ENCODE results near the gene SLC44A3. TPM values are rescaled to one million over a fixed set of nuclear protein-coding genes. Genes with fewer than 3 reads are reported as not detected.
A peak's percentile ranks its signal among the peaks of the same experiment; 100 is the strongest.

Gene SLC44A3
- total and polyA plus RNA-seq, 3 experiments from 2014 or later, result 0.31 to 0.83 (median 0.47) TPM

DNA sequence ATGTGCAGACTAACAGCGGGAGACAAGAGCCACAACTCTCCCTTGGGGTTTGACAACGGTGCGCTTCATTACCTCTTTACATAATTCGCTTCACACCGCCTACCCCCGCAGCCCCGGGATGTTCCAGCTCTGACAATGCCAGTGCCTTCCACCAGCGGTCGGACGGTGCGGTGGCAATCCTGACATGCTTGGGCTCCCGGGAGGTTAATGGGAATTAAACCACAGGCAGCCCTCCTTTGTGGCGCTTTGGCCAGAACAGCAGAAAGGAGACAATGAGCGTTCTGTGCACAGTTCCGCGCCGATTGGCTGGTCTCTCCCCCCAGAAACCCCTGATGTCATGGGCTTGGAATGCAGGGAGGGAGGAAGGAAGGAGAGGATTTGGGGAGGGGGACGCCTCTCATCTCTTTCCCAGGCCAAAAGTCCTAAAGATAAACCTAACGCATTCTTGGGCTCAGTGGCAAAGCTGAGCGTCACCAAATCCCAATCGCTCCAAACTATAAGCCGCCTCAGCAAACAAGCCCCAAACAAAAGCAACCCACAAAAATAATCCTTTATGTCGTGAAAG lies 105.5 kb downstream of the SLC44A3 start:
- no peaks in the 10 kb centered on the region for H3K4me1 ChIP-seq (ENCODE audit: insufficient read depth, low read length)
- ChIA-PET POLR2A (no interaction called here), CTCF (no interaction called here)
- peak overlapping the region in 3 of 8 donors; percentile 4 to 43 (median 13) for H3K27ac Mint-ChIP-seq
- H3K4me3 ChIP-seq (ENCODE audit: low read length), result peak overlapping the region; percentile 50
- H3K4me1 Mint-ChIP-seq, result peaks cover 15 to 22% (median 15%) of the 10 kb centered on the region in 3 donors
- no peaks in the 10 kb centered on the region for H3K36me3 Mint-ChIP-seq
- peaks cover 4% of the 10 kb centered on the region for H3K27me3 ChIP-seq (ENCODE audit: insufficient read depth, low read length, poor library complexity, severe bottlenecking)
- H3K27ac ChIP-seq (ENCODE audit: low read depth, low read length), result no peak overlapping the region
- no peaks in the 10 kb centered on the region for H3K9me3 ChIP-seq (ENCODE audit: low read length)
- H3K27me3 Mint-ChIP-seq, result peaks cover 34 to 71% of the 10 kb centered on the region in 2 donors
- DNase-seq, result no peak
- no peaks in the 10 kb centered on the region for H3K9me3 Mint-ChIP-seq
- peak overlapping the region; percentile 46 to 85 (median 82) for H3K4me3 Mint-ChIP-seq
- no peaks in the 10 kb centered on the region for H3K36me3 ChIP-seq (ENCODE audit: insufficient read depth, low read length)

DNA sequence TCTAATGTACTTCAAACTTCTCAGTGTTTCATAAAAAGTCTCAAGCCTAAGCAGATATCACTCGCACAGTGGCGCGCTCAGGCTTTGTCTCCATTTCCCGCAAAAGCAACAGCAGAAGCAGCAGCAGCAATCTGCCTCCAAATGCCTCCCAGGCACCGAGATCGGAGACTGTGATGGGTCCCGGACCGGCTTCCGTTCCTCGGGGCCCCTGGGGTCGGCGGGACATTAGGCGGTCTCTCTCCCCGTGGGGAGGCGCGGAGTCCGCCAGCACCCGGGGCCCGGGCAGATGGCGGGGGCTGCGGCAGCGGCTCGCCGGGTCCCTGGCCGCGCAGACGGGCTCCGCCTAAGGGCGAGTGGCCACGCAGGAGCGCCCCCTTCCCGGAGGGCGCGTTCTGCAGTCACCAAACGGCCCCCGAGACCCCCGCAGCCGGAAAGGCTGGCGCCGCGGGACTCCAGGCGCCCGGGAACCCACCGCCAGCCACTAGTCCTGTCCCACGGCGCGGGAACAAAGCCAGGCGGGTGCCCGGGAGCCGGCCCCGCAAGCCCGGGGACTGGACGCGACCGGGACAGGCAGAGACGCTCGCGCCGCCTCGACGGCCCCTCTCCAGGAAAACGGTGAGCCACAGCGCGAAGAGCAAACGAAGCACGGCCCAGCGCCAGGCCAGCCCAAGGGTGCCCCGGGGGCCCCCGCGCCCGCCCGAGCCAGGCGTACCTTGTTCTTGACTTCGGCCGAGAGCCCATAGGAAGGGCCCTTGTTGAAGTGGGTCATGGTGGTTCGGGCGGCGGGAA lies 106.2 kb downstream of the SLC44A3 start:
- Mint-ChIP-seq H3K4me3 (peak overlapping the region; percentile 46 to 85 (median 82)), H3K27ac (peak overlapping the region in 3 of 8 donors; percentile 4 to 43 (median 13)), H3K36me3 (no peaks in the 10 kb centered on the region), H3K4me1 (peaks cover 15 to 22% (median 15%) of the 10 kb centered on the region in 3 donors), H3K9me3 (no peaks in the 10 kb centered on the region), H3K27me3 (peaks cover 34 to 68% of the 10 kb centered on the region in 2 donors)
- Histone ChIP-seq H3K27ac (ENCODE audit: low read depth, low read length) (no peak overlapping the region), H3K4me1 (ENCODE audit: insufficient read depth, low read length) (no peaks in the 10 kb centered on the region), H3K27me3 (ENCODE audit: insufficient read depth, low read length, poor library complexity, severe bottlenecking) (peaks cover 4% of the 10 kb centered on the region), H3K4me3 (ENCODE audit: low read length) (peak overlapping the region; percentile 50), H3K9me3 (ENCODE audit: low read length) (no peaks in the 10 kb centered on the region), H3K36me3 (ENCODE audit: insufficient read depth, low read length) (no peaks in the 10 kb centered on the region)
- CTCF ChIA-PET, result interaction anchor here (1.3 kb wide), 1 partner anchor 72 kb away, joined by 3 read pairs; no protein-coding TSS in a partner anchor
- POLR2A ChIA-PET, result no interaction called here
- peak in 2 of 5 donors; percentile 47 to 57 for DNase-seq

DNA sequence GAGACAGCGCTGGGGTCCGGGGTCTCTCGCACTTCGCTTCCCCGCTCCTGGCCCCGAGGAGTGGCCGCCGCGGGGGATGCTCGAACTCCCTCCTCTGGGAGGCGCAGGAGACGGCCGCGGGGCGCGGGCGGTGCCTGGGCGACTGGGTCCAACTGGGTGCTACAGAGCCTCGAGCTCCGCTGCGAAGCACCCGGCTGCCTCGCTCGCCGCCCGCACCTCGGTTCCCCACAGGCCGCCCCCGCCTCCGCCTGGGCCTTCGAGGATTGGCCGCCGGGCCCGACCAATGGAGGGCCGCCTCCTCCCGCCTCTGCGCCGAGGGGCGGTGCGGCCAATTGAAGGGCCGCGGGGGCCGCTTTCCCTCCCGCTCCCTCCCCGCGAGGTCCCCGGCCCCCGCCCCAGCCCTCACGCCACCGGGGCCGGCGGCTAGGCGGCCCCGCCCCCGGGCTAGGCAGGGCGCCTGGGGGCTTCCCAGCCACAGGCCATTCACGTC lies 106.8 kb downstream of the SLC44A3 start, which contains the start of gene CNN3:
Gene CNN3 (minus strand): TSS at position 196 of the 490 bp plus-strand sequence. CDS start 216 bp downstream, outside the sequence.
- peak; percentile 28 to 79 (median 55) for DNase-seq
- H3K36me3 ChIP-seq (ENCODE audit: insufficient read depth, low read length), result no peaks in the 10 kb centered on the region
- no peak within 1 kb of the TSS for H3K27ac ChIP-seq (ENCODE audit: low read depth, low read length)
- Mint-ChIP-seq H3K27ac (peak within 1 kb of the TSS in 4 of 8 donors; percentile 13 to 80 (median 54)), H3K36me3 (no peaks in the 10 kb centered on the region), H3K4me3 (peak within 1 kb of the TSS; percentile 81 to 89 (median 82)), H3K27me3 (peaks cover 34 to 67% of the 10 kb centered on the region in 2 donors), H3K9me3 (no peaks in the 10 kb centered on the region), H3K4me1 (peaks cover 15 to 22% (median 15%) of the 10 kb centered on the region in 3 donors)
- H3K27me3 ChIP-seq (ENCODE audit: insufficient read depth, low read length, poor library complexity, severe bottlenecking), result peaks cover 4% of the 10 kb centered on the region
- CTCF ChIA-PET, result interaction anchor here (1.3 kb wide), 1 partner anchor 72 kb away, joined by 3 read pairs; no protein-coding TSS in a partner anchor
- POLR2A ChIA-PET, result no interaction called here
- no peaks in the 10 kb centered on the region for H3K4me1 ChIP-seq (ENCODE audit: insufficient read depth, low read length)
- no peaks in the 10 kb centered on the region for H3K9me3 ChIP-seq (ENCODE audit: low read length)
- peak within 1 kb of the TSS; percentile 50 for H3K4me3 ChIP-seq (ENCODE audit: low read length)

DNA sequence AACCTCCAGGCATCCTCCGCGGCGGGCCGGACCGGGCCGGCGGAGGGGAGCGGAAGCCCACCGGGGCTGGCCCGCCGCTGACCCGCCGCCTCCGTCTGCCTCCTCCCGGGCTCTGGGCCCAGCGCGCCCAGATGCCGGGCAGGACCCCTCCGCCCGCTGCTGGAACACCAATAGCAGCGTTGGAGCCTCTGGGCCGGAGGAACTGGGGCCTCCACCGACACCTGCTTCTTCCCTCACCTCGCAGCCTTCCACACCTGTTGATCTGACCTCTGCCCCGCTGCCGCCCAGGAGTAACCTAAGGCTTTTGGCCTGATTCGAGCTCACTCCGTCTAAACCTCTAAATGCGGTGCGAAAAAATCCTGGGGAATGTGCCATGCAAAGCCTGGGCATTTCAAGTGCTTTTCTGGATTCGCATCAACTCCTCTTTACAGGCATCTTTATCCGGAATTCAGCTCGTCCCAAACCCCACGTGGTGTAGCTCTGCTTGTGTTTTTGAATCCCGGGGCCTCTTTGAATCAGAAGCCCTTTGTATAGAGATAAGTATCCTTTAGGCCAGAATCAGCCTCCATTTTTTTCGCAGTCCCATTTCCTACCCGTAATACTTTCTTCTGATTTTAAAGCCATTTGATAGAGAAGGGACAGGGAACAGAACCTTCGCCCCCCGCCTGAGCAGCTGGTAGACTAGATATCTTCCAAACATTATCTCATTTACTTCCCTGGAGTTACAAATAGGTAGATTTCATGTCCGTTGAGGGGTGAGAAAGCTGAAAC lies 107.4 kb downstream of the SLC44A3 start:
- ChIA-PET CTCF (interaction anchor here (1.3 kb wide), 1 partner anchor 73 kb away, joined by 3 read pairs; no protein-coding TSS in a partner anchor), POLR2A (no interaction called here)
- Mint-ChIP-seq H3K4me3 (peak overlapping the region; percentile 78 to 89 (median 82)), H3K36me3 (no peaks in the 10 kb centered on the region), H3K27me3 (peaks cover 34 to 67% of the 10 kb centered on the region in 2 donors), H3K4me1 (peaks cover 15 to 22% (median 15%) of the 10 kb centered on the region in 3 donors), H3K27ac (peak overlapping the region in 4 of 8 donors; percentile 47 to 80 (median 66)), H3K9me3 (no peaks in the 10 kb centered on the region)
- Histone ChIP-seq H3K36me3 (ENCODE audit: insufficient read depth, low read length) (no peaks in the 10 kb centered on the region), H3K27me3 (ENCODE audit: insufficient read depth, low read length, poor library complexity, severe bottlenecking) (peaks cover 4% of the 10 kb centered on the region), H3K4me1 (ENCODE audit: insufficient read depth, low read length) (no peaks in the 10 kb centered on the region), H3K9me3 (ENCODE audit: low read length) (no peaks in the 10 kb centered on the region), H3K4me3 (ENCODE audit: low read length) (no peak overlapping the region), H3K27ac (ENCODE audit: low read depth, low read length) (no peak overlapping the region)
- no peak for DNase-seq

DNA sequence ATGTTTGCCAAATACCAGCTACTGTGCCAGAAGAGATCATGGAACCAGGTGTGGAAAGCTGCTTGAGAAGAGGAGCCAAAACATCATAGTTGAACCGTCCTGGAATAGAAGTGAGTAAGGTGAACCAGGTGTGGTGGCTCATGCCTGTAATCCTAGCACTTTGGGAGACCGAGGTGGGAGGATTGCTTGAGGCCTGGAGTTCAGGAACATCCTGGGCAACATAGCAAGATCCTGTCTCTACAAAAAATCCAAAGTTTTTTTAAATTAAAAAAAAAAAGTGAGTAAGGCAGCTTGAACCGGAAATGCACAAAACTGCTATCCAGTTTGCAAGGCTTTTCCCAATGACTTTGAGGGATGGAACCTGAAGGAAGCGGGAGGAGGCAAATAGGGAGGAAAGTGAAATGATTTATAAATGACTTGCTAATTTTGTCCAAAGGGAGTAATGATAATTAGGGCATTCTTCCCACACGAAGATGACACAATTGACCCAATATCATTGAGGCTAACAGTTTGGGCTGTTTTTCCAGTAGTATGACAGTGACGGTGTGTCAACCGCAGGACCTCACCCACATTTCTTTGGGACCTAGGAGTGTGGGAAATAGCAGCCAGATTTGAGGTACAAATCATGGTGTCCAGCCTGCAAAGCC lies 108.3 kb downstream of the SLC44A3 start:
- Histone ChIP-seq H3K27me3 (ENCODE audit: insufficient read depth, low read length, poor library complexity, severe bottlenecking) (peaks cover 4% of the 10 kb centered on the region), H3K4me1 (ENCODE audit: insufficient read depth, low read length) (no peaks in the 10 kb centered on the region), H3K36me3 (ENCODE audit: insufficient read depth, low read length) (no peaks in the 10 kb centered on the region), H3K9me3 (ENCODE audit: low read length) (no peaks in the 10 kb centered on the region), H3K4me3 (ENCODE audit: low read length) (no peak overlapping the region), H3K27ac (ENCODE audit: low read depth, low read length) (no peak overlapping the region)
- H3K4me3 Mint-ChIP-seq, result peak overlapping the region; percentile 78 to 89 (median 82)
- ChIA-PET CTCF (no interaction called here), POLR2A (no interaction called here)
- no peaks in the 10 kb centered on the region for H3K36me3 Mint-ChIP-seq
- peaks cover 31 to 58% of the 10 kb centered on the region in 2 donors for H3K27me3 Mint-ChIP-seq
- peaks cover 15 to 22% (median 15%) of the 10 kb centered on the region in 3 donors for H3K4me1 Mint-ChIP-seq
- DNase-seq, result no peak
- peak overlapping the region in 2 of 8 donors; percentile 26 to 69 for H3K27ac Mint-ChIP-seq
- no peaks in the 10 kb centered on the region for H3K9me3 Mint-ChIP-seq

DNA sequence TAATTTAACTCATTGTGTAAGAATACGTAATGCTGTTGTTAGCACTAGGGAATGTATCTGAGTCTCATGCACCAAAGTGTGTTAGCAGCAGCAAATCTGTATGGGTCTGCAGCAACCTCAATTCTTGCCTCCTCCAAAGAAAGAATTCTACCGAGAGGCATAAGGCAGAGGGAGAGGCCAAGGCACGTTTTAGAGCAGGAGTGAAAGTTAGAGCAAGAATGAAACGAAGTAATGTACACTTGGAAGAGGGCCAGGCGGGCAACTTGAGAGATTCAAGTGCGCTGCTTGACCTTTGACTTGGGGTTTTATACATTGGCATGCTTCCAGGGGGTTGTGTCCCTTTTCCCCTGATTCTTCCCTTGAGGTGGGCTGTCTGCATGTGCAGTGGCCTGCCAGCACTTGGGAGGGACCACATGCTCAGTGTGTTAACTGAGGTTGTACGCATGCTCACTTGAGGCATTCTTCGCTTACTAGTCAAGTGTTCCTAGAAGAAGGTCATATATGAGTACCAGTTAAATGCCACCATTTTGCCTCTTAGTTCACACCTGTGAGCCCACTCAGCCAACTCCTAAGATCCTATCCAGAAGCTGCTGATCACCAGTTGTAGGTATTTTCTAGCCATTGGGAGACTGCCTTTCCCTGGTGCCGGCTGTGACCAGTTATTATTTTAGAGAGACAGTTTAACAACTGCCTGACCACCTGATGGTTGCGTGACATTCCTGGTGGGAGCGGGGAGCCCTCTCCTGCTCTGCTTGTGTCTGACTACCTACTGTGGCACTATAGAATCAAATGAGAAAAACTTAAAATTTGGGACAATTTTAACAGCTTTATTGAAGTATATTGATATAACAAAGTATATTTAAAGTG lies 109.4 kb downstream of the SLC44A3 start:
- Histone ChIP-seq H3K27me3 (ENCODE audit: insufficient read depth, low read length, poor library complexity, severe bottlenecking) (peaks cover 4% of the 10 kb centered on the region), H3K36me3 (ENCODE audit: insufficient read depth, low read length) (no peaks in the 10 kb centered on the region), H3K4me3 (ENCODE audit: low read length) (no peak overlapping the region), H3K4me1 (ENCODE audit: insufficient read depth, low read length) (no peaks in the 10 kb centered on the region), H3K27ac (ENCODE audit: low read depth, low read length) (no peak overlapping the region), H3K9me3 (ENCODE audit: low read length) (no peaks in the 10 kb centered on the region)
- DNase-seq, result no peak
- H3K4me1 Mint-ChIP-seq, result peaks cover 15 to 22% (median 15%) of the 10 kb centered on the region in 3 donors
- no peaks in the 10 kb centered on the region for H3K9me3 Mint-ChIP-seq
- H3K36me3 Mint-ChIP-seq, result no peaks in the 10 kb centered on the region
- peak overlapping the region in 1 of 7 donors; percentile 4 for H3K4me3 Mint-ChIP-seq
- CTCF ChIA-PET, result no interaction called here
- POLR2A ChIA-PET, result no interaction called here
- peaks cover 25 to 47% of the 10 kb centered on the region in 2 donors for H3K27me3 Mint-ChIP-seq
- H3K27ac Mint-ChIP-seq, result no peak overlapping the region

All from CD8-positive, alpha-beta memory T cell (primary cell).